GM19438 (cell line): ENCODE data around the gene DAB2IP.

ENCODE experiments used
- ATAC-seq: cut with Tn5 transposase; IDR thresholded peaks from one replicate; pipeline ENCODE4 v1.9.1; 2021; ENCODE audit warnings: low read depth; ENCODE audit not compliant: unreplicated experiment

DAB2IP gene

DNA sequence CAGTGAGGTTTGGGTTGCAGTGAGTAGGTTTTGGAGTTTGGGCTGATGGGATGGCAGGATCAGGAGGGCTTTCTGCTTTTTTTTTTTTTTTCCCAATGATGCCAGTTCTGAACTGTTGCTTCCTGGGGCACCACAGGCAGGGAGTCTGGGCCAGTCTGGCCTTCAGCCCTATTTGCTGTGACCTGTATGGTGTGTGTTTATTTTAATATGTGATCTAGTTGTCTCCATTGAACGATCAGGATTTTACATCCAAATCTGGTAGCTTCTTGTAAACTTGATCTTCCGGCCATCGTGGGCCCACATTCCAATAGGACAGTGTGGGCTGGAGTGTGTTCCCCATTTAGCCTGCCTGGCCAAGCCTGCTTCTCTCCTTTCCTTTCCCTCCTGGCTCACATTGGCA, 25.8 kb upstream of the DAB2IP start:
- ATAC-seq: no peak

DNA sequence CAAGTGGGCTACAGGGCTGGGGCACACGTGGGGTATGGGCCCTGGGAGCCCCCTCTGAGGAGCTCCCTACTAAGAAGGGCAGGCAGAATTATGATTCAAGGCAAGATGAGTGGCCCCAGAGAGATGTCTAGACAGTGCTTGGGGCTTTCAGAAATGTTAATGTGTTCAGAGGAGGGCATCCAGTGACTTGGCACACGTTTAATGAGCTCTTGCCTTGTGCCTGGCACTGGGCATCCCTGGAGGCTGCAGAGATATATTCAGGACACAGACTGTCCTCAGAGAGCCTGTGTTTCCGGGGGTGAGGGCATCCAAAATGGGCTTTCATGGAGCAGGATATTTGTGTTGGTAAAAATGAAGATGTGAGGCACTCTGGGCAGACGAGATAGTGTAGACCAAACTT, 25.4 kb upstream of the DAB2IP start:
- no peak for ATAC-seq

DNA sequence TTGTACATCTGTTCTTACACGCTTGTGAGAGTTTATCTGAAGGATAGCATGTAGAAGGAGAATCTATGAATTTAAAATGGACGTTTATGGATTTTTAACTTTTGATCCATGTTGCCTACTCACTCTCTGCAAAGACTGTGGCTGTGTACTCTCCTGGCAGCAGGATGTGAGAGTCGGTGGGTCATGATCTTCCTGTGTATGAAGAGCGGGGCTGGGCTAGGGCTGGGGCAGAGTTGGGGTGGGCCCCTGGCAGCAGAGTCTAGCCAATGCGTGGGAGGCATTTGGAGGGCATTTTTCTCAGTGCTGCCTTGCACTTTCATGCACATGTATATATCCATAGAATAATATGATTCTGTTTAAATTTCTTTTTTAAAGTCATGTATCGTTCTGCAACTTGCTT, 24.0 kb upstream of the DAB2IP start:
- no peak for ATAC-seq

DNA sequence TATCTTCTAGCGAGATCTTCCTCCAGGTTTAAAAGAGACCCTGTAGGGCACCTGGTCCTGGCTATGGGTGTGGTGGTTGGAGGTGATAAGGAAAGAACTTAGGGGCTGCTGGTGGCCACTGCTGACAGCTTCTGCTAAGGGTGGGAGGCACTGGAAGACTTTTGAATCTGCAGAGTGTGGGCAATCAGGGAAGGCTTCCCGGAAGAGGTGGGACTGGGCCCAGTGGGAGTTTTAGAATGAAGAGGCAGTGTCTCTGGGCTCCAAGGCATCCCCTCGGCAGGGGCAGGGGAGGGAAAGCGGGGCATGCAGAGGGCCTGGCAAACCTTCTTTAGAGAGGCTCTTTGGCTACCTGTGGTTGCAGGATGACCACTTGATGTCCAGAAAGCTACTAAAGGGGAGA, 23.0 kb upstream of the DAB2IP start:
- no peak for ATAC-seq

DNA sequence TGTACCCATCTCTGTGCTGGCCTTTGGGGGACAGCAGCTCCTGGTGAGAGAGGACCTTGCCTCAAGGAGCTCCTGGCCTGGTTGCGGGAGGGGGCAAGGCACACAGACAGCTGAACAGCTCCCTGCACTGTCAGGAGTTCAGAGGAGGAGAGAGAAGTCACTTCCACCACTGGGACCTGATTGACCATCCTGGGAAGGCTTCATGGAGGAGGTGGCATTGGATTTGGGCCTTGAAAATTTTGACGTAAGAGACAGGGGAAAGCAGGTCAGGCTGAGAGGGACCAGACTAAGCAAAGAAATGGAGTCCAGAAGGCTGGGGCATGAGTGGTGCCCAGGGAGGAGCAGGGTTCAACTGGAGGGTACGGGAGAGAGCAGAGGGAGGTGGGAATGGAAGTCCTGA, 20.3 kb upstream of the DAB2IP start:
- no peak for ATAC-seq

DNA sequence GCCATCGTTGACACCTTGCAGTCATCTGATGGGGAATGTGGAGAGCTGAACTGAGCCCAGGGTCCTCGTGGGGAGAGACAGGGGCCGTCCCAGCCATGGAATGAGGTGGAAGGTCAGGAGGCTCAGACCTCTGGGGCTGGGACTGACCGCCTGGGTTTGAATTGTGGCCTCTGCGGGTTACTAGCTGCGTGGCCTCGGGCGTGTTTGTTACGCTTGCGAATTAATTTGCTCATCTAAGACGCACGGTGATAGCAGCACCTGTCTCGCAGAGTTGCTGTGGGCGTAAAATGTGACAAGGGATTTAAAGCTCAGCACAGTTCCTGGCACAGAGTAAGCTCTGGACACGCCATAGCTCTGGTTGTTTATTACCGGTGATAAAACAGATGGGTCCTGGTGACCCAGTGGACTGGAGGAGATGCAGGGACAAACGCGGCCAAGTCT, 19.4 kb upstream of the DAB2IP start:
- ATAC-seq: no peak

DNA sequence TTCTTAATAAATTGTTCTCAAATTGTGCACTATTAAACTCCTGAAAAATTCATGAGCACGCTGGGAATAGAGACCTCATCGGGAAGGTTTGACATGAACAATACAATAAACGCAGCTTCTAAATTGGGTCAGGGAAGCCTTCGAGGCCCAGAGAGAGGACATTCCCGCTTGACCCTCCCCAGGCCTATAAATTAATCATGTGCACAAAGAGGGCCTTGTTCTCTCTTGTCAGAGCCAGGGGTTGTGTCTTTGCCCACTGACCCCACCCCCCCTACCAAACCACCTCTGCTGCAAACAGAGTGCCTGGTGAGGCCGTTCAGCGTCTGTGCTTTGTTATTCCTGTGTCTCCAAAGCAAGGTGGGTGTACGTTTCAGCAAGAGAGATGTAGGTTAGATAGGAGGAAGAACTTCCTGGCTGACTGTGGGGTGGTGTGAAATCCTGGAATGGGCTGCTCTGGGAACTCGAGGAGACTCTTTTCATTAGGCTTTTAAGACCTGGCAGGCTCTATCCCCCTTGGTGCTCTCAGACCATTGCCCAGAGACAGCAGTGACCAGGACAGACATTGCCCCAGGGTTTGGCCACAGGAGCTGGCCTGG, 18.2 kb upstream of the DAB2IP start:
- no peak for ATAC-seq

DNA sequence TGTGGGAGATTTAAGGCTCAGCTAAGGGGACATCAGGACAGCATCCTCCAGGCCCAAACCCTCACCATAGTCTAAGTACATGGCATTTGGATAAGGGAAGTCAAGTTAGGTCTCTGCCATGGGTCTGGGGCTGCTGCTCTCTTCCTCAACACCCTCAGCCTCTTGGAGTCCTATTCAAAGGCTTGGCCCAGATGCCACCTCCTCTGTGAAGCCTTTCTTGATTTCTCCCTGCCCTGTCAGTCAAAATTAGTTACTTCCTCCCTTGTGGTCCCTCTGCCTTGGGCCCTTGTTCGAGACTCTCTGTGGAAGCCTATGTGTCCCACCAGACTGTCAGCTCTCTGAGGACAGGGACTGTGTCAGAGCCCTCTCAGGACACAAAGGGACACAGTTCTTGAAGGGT, 17.7 kb upstream of the DAB2IP start:
- ATAC-seq: no peak

DNA sequence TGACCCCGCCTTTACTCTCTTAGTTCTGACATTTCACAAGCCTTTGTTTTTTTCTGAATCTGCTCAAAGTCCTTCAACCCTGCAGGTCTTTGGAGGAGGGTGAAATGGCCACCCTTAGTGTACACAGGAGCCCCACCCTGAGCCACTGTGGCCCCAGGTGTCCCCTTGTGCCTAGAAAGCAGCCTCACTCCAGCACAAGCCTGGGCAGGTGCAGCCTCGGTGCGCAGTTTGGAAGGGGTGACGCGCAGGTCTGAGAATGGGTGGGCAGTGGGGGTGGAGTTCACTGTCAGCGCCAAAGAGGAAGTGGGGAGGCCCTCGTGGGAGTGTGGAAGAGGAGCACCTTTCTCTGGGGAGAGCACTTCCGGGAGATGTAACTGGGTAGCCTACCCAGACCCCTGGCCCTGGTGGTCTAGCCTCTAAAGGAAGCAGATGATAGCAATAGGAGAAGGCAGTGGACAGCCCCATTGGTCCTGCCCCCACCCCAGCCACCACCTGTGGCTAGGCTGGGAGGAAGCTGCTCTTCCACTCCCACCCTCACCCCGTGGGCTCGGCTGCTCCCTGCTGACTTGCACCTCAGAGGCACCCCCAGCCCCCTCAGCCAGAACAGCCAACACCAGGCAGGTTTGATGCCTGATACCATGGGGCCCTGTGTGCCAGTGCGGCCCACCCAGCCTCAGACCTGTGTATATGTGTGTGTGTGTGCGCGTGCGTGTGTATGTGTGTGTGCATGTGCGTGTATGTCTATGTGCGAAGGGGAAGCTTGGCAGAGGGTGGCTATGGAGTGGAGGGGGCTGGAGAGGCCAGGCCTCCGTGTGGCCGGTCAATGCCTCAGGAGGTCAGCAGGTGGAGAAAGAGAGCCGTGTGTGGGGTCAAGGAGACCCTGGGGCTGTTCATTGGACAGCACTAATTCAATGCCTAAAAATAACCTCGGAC, 16.8 kb upstream of the DAB2IP start:
- no peak for ATAC-seq

DNA sequence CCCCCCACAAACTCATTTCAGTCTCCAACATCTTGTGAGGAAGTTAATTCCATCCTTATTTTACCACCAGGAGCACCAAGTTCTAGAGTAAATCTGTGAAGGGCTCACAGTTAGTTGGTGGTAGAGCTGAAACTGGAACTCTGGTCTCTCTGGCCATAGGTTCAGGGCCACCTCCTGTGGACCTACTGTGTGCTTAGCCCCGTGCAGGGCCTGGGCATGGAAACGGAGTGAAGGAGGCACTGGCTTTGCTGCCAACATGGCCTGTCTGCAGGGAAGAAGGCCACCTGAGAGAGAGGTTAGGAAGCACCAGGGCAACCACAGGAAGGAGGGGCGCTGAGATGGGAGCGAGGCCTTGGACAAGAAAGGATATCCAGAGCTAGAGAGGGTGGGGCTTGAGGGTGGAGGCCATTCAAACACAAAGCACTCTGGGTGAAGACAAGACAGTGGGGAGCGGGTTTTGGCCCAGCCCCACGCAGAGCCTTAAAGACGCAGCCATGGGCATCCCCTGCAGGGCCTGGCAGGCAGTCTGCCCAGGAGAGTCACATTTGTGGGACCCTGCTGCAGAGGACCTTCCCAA, 16.0 kb upstream of the DAB2IP start:
- ATAC-seq: no peak

DNA sequence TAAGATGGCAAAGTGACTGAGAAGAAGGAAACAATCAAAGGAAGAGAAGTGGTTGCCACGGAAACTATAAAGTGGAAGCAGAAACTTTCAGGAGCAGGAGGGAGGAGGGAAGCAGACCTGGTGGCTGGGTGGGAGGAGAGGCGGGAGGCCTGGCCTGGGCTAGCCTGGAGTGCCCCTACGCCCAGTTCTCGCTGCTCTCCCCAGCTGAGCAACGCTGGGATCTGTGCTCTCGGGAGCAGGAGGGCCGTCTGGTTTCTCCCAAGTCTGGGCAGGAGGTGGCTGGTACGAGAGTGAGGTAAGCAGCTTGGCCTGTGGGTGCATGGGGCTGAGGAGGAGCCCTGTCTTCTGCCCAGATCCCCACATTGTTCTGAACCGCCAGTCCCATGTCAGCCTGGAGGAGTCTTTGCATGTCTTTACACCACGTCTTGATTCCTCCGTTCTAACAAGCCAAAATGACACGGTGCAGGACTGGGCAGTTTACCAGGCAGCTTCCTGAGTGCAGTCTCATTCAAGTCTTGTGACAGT, 15.0 kb upstream of the DAB2IP start:
- ATAC-seq: no peak

DNA sequence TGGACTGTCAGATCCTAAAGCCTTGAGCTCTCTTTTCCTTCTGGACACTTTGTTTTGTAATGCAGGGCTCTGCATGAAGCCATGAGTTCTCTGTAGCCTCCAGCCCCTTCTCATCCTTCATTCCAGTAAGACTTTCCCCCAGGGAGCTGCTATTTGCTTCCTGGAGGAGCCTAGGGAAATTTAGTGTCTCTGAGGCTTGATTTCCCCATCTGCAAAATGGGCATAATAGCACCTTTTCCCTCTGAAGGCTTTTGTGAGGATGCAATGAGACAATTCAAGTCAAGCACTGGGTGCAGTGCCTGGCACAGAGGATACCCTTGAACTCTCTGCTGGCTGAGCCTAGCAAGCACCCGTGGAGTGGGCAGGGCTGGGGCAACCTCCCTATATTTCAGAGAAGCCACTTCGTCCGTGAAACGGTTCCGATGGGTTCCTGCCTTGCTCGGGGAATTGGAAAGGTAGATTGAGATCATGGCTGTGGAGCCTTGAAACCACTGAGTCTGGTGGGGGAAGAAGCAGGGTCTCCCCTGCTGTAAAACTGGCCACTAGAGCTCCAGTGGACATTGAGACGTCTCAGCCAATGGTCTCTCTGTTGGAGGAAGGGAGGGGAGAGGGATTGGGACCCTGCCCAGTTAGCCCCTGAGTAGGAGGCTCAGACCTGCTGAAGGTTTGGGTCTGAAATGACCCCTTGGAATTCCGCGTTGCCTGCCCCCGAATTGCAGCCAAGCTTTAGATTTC, 14.3 kb upstream of the DAB2IP start:
- ATAC-seq: no peak

DNA sequence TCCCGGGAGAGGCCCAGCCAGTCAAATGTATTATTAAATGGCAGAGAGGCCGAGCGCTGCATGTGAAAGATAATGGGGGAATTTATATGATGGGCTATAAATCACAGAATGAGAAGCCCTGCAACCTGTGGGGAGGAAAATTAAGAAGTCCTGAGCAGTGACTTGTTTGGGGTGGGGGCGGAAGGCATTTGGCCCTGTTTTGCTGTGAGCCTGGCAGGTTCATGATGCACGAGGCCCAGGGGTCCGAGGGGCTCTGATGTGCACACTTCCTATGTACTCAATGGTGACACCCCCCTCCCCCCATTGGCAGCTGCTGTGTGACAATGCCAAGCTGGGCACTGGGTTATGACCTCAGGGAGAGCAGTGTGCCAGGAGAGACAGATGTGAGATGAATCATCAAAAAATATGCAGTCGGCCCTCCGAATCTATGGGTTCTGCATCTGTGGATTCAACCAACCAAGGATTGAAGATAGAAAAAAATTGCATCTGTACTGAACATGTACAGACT, 13.7 kb upstream of the DAB2IP start:
- no peak for ATAC-seq

DNA sequence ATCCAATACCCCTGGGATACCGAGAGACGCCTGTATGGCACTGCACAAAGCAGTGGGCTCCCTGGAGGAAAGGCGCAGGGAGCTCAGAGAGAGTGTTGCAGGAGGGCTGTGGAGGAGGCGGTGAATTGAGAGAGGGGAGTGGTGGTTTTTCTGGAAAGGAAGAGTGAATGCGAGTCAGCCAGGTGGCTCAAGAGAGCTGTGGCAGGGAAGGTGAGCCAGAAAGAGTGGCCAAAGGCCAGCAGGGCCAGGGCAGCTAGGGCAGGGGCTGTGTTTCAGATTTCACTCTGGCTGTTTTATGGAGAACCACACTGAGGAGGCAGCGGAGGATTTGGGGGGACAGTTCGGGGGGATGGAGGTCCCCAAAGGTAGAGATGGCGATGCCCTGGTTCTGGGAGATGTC, 13.0 kb upstream of the DAB2IP start:
- no peak for ATAC-seq

DNA sequence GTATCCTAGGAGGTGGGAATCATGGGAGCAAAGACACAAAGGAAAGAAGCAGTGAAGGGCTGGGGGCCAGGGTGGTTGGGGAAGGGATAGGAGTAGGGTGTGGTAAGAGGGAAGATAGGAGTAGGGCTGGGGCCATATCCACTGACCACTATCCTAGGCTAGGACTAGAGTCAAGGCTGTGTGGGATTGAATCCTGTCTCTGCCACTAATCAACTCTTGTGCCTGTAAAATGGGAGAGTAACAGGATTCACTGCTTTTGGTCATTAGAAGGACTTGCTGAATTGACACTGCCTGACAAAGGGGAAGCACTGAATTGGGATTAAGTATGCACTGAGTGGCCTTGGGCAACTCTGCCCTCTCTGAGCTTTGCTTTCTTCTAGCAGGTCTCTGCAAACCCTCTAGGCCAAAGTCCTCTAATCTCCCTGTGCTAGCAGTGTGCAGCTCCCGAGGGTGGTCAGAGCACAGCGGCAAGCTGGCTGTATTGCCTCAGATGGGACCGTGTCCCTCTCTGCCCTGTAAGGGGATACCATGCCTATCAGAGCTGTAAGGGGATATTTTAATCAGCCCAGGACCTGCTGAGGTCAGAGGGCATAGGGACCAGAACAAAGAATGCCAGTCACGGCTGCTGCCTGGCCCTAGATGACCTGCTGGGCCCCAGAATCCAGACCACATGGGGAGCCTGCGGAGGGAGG, 12.4 kb upstream of the DAB2IP start:
- ATAC-seq: no peak

DNA sequence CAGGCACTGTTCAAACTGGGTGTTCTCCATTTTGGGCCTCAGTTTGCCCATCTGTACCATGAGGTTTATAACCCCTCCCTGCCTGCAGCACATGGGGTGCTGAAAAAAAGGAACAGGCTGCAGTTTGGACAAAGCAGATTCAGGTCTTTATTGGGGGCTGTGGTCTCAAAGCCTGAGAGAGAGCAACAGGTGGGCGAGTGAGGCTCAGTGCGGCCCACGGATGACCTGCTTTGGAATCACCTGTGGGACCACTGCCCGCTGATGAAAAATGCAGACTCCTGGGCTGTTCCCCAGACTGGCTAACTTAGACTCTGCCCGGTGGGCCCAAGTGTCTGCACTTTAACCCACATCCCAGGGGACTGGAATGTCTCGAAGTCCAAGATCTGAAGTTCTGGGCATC, 11.8 kb upstream of the DAB2IP start:
- ATAC-seq: no peak

DNA sequence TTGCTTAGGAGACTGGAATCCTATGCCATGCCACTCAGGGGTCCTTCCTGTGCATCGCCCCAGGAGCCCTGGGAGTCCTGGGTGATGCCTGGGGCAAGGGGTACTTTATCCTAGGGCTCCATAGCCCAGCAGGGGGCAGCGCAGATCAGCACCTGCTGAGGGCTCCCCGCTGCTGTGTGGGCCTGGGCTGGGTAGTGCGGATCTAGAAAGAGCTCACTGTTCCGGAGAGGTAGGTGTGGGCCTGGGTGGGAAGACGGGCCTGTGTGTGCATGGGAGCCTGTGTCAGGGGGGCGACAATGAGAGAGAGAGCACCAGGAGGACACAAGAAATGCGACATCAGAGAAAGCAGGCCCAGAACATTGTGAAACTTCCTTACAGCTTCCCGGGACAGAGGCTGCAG, 11.4 kb upstream of the DAB2IP start:
- ATAC-seq: no peak

DNA sequence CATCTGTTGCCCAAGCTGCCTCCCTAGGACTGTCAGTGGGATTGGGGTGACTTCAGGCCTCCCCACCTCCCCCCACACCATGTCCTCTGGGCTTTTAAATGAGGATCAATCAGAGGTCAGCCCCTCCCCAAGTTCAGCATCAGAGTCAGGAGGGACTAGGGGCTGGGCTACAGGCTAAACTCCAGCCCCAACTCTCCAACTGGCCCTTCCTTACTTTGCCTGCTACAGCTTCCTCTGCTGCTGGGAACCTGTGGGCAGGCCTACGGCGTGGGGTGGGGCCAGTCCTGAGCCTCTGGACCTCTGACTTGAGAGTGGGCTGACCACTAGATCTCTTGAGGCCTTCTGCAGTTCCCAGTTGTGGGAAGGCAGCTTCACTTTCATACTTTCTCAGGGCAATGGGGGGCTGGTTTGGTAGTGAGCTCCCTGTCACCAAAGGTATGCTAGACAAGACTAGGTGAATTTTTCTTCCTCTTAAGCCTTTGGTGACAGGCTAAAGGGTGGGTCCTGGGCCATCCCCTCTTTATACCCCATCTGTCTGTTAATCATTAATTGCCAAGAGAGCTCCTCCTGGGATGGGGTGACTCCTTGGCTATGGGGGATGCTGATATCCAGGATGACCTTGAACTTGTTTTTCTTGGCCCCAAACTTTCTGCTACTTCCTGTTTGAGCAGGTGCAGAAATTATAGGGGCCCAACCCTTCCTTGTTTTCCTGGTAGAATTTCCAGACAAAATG, 10.8 kb upstream of the DAB2IP start:
- no peak for ATAC-seq

DNA sequence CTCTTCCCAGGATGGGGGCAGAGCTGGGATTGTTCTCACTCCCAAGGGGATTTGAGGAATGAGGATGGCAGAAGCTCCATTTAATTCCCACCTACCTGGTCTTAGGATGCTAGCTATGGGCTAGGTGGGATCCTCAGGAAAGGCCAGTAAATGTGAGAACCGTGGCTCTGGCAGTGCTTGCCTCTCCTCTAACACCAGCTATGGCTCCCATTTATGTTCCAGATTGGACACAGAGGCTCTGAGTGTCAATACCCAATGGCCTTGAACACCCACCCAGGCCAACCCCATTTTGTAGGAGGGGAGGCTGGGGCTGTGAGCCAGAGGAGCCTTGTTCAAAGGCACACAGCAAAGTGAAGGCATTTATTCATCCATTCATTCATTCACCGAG, 10.2 kb upstream of the DAB2IP start:
- ATAC-seq: no peak

DNA sequence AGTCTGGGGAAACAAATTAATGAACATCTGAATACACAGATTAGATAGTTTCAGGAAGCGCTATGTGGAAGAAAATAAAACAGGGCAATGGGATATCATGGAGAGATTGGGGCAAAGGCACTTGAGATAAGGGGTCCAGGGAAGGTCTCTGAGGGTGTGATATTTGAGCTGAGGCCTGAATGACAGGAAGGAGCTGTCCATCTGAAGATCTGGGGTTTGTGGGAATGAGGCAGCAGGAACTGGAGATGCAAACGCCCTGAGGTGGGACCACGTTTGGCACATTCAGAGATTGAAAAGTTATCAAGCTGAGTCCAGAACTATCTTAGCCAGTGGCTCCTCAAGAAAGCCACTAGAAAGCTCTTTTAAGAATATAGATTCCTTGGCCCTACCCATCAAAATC, 8.7 kb upstream of the DAB2IP start:
- no peak for ATAC-seq
